Measurements from ENCODE around the gene KANSL1. TPM values are rescaled to one million over a fixed set of nuclear protein-coding genes. Genes with fewer than 3 reads are reported as not detected.
A peak's percentile ranks its signal among the peaks of the same experiment; 100 is the strongest.

Gene KANSL1
- total and polyA plus RNA-seq, 2 experiments from 2014 or later, result 12.2 to 38.2 TPM

DNA sequence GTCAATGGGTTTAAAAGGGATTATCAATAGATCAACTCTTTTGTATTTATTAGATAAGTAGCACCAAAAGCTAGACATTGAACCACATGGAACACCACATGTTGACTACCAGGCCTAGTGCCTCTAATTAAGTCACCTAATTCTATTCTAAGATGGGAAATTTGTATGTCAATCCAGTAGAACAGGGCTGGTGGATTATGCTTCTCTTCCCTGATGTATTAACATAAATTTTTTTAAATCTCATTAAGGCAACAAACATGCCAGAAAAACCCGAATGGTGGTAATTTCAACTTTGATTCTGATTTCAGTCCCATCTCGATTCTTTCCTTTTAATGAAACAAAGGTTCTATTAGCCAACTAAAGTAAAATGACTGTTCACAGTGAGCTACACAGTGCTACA lies 92.6 kb downstream of the KANSL1 start:
- TF ChIP-seq EZH2 (IDR thresholded peaks at IDR 0.05; ENCODE audit: insufficient read depth, poor library complexity, severe bottlenecking) (no peak), EZH2phosphoT487 (IDR thresholded peaks at IDR 0.05; ENCODE audit: insufficient read depth, low read depth) (no peak)
- H4K20me1 ChIP-seq (ENCODE audit: insufficient read depth), result peaks cover 21% of the 10 kb centered on the region
- peak overlapping the region; percentile 45 for H3K9ac ChIP-seq
- H3K36me3 ChIP-seq (ENCODE audit: low read depth), result no peaks in the 10 kb centered on the region
- peaks cover 41% of the 10 kb centered on the region for H3F3A ChIP-seq (ENCODE audit: insufficient read depth)
- peaks cover 95% of the 10 kb centered on the region for H3K79me2 ChIP-seq (ENCODE audit: insufficient read depth)
- peak overlapping the region; percentile 18 for H3K4me2 ChIP-seq (ENCODE audit: unreplicated experiment)
- no peak overlapping the region for H2AFZ ChIP-seq
- no peak for DNase-seq
- 4 to 8% methylated on average over 2 of the region's 2 CpGs for WGBS, 2 experiments (ENCODE audit: low coverage in 1 of 2, low lambda C conversion rate in 2 of 2, missing lambda C conversion rate in 2 of 2)
- no peaks in the 10 kb centered on the region for H3K27me3 ChIP-seq (replicated peaks; ENCODE audit: insufficient read depth)
- peak overlapping the region; percentile 73 for H3K27ac ChIP-seq
- H3K4me1 ChIP-seq (ENCODE audit: insufficient read depth), result peaks cover 39% of the 10 kb centered on the region
- H3K9me3 ChIP-seq (ENCODE audit: low read depth), result no peaks in the 10 kb centered on the region
- no peaks in the 10 kb centered on the region for H3K9me2 ChIP-seq (ENCODE audit: insufficient read depth)
- H3K4me3 ChIP-seq, result peak overlapping the region; percentile 9; the same call in 1 of the 2 replicates
- in situ Hi-C loops (cut with MboI), result loop anchor here (10.0 kb wide), 1 partner anchor 56 kb away; no protein-coding TSS in a partner anchor

DNA sequence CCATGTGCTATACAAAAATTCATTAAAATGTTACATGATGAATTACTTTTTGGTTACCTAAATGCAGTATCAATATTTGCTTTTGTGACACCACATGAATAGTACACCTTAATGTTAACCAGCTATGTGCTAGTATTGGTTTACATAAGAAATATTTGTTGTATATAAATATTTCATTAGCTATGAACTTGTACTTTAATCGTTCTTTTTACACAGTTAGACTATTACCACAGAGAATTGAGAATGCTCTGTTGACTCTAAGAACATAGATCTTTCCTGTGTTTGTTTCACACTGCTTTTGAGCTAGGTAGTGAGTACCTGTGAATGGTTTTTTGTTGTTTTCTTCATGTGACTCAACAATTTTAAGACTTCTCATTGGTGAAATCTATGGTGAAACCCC lies 93.4 kb downstream of the KANSL1 start:
- Histone ChIP-seq H3K36me3 (ENCODE audit: low read depth) (no peaks in the 10 kb centered on the region), H3K9me2 (ENCODE audit: insufficient read depth) (no peaks in the 10 kb centered on the region), H3K27me3 (replicated peaks; ENCODE audit: insufficient read depth) (no peaks in the 10 kb centered on the region), H3K27ac (peak overlapping the region; percentile 73), H3F3A (ENCODE audit: insufficient read depth) (peaks cover 41% of the 10 kb centered on the region), H2AFZ (no peak overlapping the region), H3K4me3 (no peak overlapping the region), H3K4me1 (ENCODE audit: insufficient read depth) (peaks cover 39% of the 10 kb centered on the region), H4K20me1 (ENCODE audit: insufficient read depth) (peaks cover 18% of the 10 kb centered on the region), H3K4me2 (ENCODE audit: unreplicated experiment) (no peak overlapping the region), H3K9ac (no peak overlapping the region), H3K9me3 (ENCODE audit: low read depth) (no peaks in the 10 kb centered on the region), H3K79me2 (ENCODE audit: insufficient read depth) (peaks cover 95% of the 10 kb centered on the region)
- in situ Hi-C loops (cut with MboI), result loop anchor here (10.0 kb wide), 1 partner anchor 55 kb away; no protein-coding TSS in a partner anchor
- WGBS, 2 experiments (ENCODE audit: low coverage in 1 of 2, low lambda C conversion rate in 2 of 2, missing lambda C conversion rate in 2 of 2), result 95 to 100% methylated on average over 1 of the region's 1 CpG
- TF ChIP-seq EZH2phosphoT487 (IDR thresholded peaks at IDR 0.05; ENCODE audit: insufficient read depth, low read depth) (no peak), EZH2 (IDR thresholded peaks at IDR 0.05; ENCODE audit: insufficient read depth, poor library complexity, severe bottlenecking) (no peak)
- no peak for DNase-seq

DNA sequence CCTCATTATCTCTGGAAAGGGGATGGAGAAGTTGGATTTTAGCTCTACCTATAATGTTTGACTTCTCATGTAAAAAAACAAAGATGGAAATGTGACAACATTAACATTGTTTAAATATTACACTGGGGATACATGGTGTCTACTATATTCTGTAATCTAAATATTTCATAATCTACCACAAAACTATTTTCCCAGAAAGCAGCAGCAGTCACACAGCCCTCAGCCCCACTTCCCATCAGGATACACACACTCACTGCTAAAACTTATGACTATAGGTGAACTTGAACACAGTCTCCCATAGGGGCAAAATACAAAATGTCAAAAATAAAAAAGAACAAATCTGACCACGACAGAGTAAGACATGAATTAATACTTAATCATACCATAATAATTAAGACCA lies 95.7 kb downstream of the KANSL1 start:
- H3K79me2 ChIP-seq (ENCODE audit: insufficient read depth), result peaks cover 94% of the 10 kb centered on the region
- H4K20me1 ChIP-seq (ENCODE audit: insufficient read depth), result peaks cover 20% of the 10 kb centered on the region; the same call in 1 of the 2 replicates
- in situ Hi-C loops (cut with MboI), result no loop called here
- no peak overlapping the region for H2AFZ ChIP-seq
- H3F3A ChIP-seq (ENCODE audit: insufficient read depth), result peaks cover 39% of the 10 kb centered on the region
- no peaks in the 10 kb centered on the region for H3K27me3 ChIP-seq (replicated peaks; ENCODE audit: insufficient read depth)
- TF ChIP-seq EZH2 (IDR thresholded peaks at IDR 0.05; ENCODE audit: insufficient read depth, poor library complexity, severe bottlenecking), result no peak
- no peak for TF ChIP-seq EZH2phosphoT487 (IDR thresholded peaks at IDR 0.05; ENCODE audit: insufficient read depth, low read depth)
- H3K4me1 ChIP-seq (ENCODE audit: insufficient read depth), result peaks cover 43% of the 10 kb centered on the region
- H3K4me3 ChIP-seq, result no peak overlapping the region
- H3K36me3 ChIP-seq (ENCODE audit: low read depth), result no peaks in the 10 kb centered on the region
- no peak overlapping the region for H3K4me2 ChIP-seq (ENCODE audit: unreplicated experiment)
- 37 to 59% methylated on average over 1 of the region's 1 CpG for WGBS, 2 experiments (ENCODE audit: low coverage in 1 of 2, low lambda C conversion rate in 2 of 2, missing lambda C conversion rate in 2 of 2)
- H3K9me3 ChIP-seq (ENCODE audit: low read depth), result no peaks in the 10 kb centered on the region
- no peak for DNase-seq
- H3K27ac ChIP-seq, result no peak overlapping the region
- no peak overlapping the region for H3K9ac ChIP-seq
- H3K9me2 ChIP-seq (ENCODE audit: insufficient read depth), result no peaks in the 10 kb centered on the region

DNA sequence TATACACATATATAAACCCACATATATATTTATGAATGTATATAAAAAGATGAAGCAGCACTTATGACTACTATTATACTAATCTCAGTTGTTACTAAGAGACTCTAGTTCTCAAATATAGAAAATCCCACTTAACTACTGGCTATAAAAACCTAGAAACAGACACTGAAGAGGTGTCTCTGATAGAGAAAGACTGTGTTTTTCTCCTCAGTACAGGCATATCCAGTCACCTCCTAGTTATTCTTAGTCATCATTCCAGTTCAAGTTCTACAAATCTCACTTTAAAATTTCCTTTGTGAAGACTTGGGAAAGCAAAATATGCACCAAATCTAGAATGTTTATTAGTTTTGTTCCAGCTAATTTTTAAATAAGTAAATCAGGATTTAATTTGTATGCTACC lies 100.2 kb downstream of the KANSL1 start:
- no peaks in the 10 kb centered on the region for H3K9me3 ChIP-seq (ENCODE audit: low read depth)
- H3K9ac ChIP-seq, result no peak overlapping the region
- in situ Hi-C loops (cut with MboI), result no loop called here
- H4K20me1 ChIP-seq (ENCODE audit: insufficient read depth), result peaks cover 11% of the 10 kb centered on the region; the same call in 1 of the 2 replicates
- DNase-seq, result peak; percentile 13
- H3K27me3 ChIP-seq (replicated peaks; ENCODE audit: insufficient read depth), result no peaks in the 10 kb centered on the region
- no peaks in the 10 kb centered on the region for H3K36me3 ChIP-seq (ENCODE audit: low read depth)
- no peak overlapping the region for H3K4me3 ChIP-seq
- H3F3A ChIP-seq (ENCODE audit: insufficient read depth), result peaks cover 6% of the 10 kb centered on the region; the same call in 1 of the 2 replicates
- H3K79me2 ChIP-seq (ENCODE audit: insufficient read depth), result peaks cover 97% of the 10 kb centered on the region
- H3K27ac ChIP-seq, result no peak overlapping the region
- peak overlapping the region; percentile 5 for H3K4me2 ChIP-seq (ENCODE audit: unreplicated experiment)
- no peak for TF ChIP-seq EZH2phosphoT487 (IDR thresholded peaks at IDR 0.05; ENCODE audit: insufficient read depth, low read depth)
- no peak for TF ChIP-seq EZH2 (IDR thresholded peaks at IDR 0.05; ENCODE audit: insufficient read depth, poor library complexity, severe bottlenecking)
- peaks cover 12% of the 10 kb centered on the region for H3K4me1 ChIP-seq (ENCODE audit: insufficient read depth)
- no peaks in the 10 kb centered on the region for H3K9me2 ChIP-seq (ENCODE audit: insufficient read depth)
- no peak overlapping the region for H2AFZ ChIP-seq

DNA sequence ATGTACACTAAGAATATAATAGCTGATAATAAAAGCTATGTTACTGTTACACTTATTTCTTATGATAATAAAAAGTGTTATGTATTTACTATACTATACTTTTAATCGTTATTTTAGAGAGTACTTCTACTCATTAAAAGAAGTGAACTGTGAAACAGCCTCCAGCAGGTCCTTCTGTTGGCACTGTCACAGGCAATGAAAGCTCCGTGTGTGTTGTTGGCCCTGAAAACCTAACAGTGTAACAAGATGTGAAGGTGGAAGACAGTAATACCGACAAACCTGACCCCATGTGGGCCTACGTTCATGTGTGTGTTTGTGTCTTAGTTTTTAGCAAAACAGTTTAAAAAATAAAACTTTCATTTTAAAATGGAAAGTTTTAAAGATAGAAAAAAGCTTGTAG lies 102.4 kb downstream of the KANSL1 start:
- H3K27me3 ChIP-seq (replicated peaks; ENCODE audit: insufficient read depth), result no peaks in the 10 kb centered on the region
- 49 to 53% methylated on average over 4 of the region's 4 CpGs for WGBS, 2 experiments (ENCODE audit: low coverage in 1 of 2, low lambda C conversion rate in 2 of 2, missing lambda C conversion rate in 2 of 2)
- H3K79me2 ChIP-seq (ENCODE audit: insufficient read depth), result peaks cover 99% of the 10 kb centered on the region
- in situ Hi-C loops (cut with MboI), result no loop called here
- H3K4me2 ChIP-seq (ENCODE audit: unreplicated experiment), result no peak overlapping the region
- H3K9me3 ChIP-seq (ENCODE audit: low read depth), result no peaks in the 10 kb centered on the region
- no peaks in the 10 kb centered on the region for H3K9me2 ChIP-seq (ENCODE audit: insufficient read depth)
- DNase-seq, result no peak
- H2AFZ ChIP-seq, result no peak overlapping the region
- no peaks in the 10 kb centered on the region for H3K36me3 ChIP-seq (ENCODE audit: low read depth)
- H3K4me3 ChIP-seq, result no peak overlapping the region
- no peak for TF ChIP-seq EZH2 (IDR thresholded peaks at IDR 0.05; ENCODE audit: insufficient read depth, poor library complexity, severe bottlenecking)
- TF ChIP-seq EZH2phosphoT487 (IDR thresholded peaks at IDR 0.05; ENCODE audit: insufficient read depth, low read depth), result no peak
- H4K20me1 ChIP-seq (ENCODE audit: insufficient read depth), result peaks cover 12% of the 10 kb centered on the region
- no peak overlapping the region for H3K9ac ChIP-seq
- peaks cover 3% of the 10 kb centered on the region; the same call in 1 of the 2 replicates for H3K4me1 ChIP-seq (ENCODE audit: insufficient read depth)
- H3K27ac ChIP-seq, result no peak overlapping the region
- H3F3A ChIP-seq (ENCODE audit: insufficient read depth), result no peaks in the 10 kb centered on the region; the same call in 1 of the 2 replicates

Measured in GM23248 (cell line).